DMS53 treated with DMSO at 0.1 percent for 48 hours (cell line): ENCODE measurements around the gene TRIM32.

ENCODE experiments used
- DNase-seq: peaks from one replicate; lab custom pipeline; 2025; ENCODE audit not compliant: unreplicated experiment; lab: John Stamatoyannopoulos, UW

Gene TRIM32

GRCh38 chr9:116750510-116750909 is 63.4 kb downstream of the TRIM32 start:
- no peak for DNase-seq
